DOHH2 (cell line): Measurements from ENCODE around the gene KDM5A.

ENCODE experiments used
- H3F3A ChIP-seq: fragments of 200-600 bp; sonication (generic), shearing (Covaris generic); 2 replicates; pipeline ENCODE4 v1.6.0; 2016; ENCODE audit warnings: antibody characterized with exemption, mild to moderate bottlenecking; ENCODE audit not compliant: control insufficient read depth, insufficient read depth
- H3K27ac ChIP-seq: fragments of 200-600 bp; sonication (generic); 2 replicates; pipeline ENCODE4 v1.5.1; 2014; ENCODE audit warnings: low read depth, mild to moderate bottlenecking, low read length, moderate library complexity
- H3K27me3 ChIP-seq: fragments of 200-600 bp; sonication (generic); 2 replicates; pipeline ENCODE4 v1.6.1; 2014; ENCODE audit warnings: mild to moderate bottlenecking, low read length, mixed read lengths; ENCODE audit not compliant: control insufficient read depth
- H3K36me3 ChIP-seq: fragments of 200-600 bp; sonication (generic); 2 replicates; pipeline ENCODE4 v1.6.1; 2014; ENCODE audit warnings: mild to moderate bottlenecking, low read length, moderate library complexity, mixed read lengths; ENCODE audit not compliant: control insufficient read depth
- H3K4me1 ChIP-seq: fragments of 200-600 bp; sonication (generic); 2 replicates; pipeline ENCODE4 v1.6.1; 2014; ENCODE audit warnings: mild to moderate bottlenecking, low read length, mixed read lengths; ENCODE audit not compliant: control insufficient read depth
- H3K4me2 ChIP-seq: fragments of 200-600 bp; sonication (generic); 2 replicates; pipeline ENCODE4 v1.6.0; 2014; ENCODE audit warnings: mild to moderate bottlenecking, low read length, moderate library complexity
- H3K4me3 ChIP-seq: fragments of 200-600 bp; sonication (generic); 2 replicates; pipeline ENCODE4 v1.5.1; 2014; ENCODE audit warnings: mild to moderate bottlenecking, low read length, mixed read lengths
- H3K79me2 ChIP-seq: fragments of 200-600 bp; sonication (generic); 2 replicates; pipeline ENCODE4 v1.6.1; 2014; ENCODE audit warnings: mild to moderate bottlenecking, low read length, mixed read lengths; ENCODE audit not compliant: control insufficient read depth
- H3K9me2 ChIP-seq: fragments of 200-600 bp; sonication (generic); replicated peaks from 2 replicates; pipeline ENCODE4 v1.6.1; 2014; ENCODE audit warnings: mild to moderate bottlenecking, low read length, mixed read lengths; ENCODE audit not compliant: control insufficient read depth
- H3K9me3 ChIP-seq: fragments of 200-600 bp; sonication (generic); 2 replicates; pipeline ENCODE4 v1.6.1; 2014; ENCODE audit warnings: antibody characterized with exemption, low read length, mixed read lengths; ENCODE audit not compliant: control insufficient read depth, insufficient read depth
- H4K20me1 ChIP-seq: fragments of 200-600 bp; sonication (generic); 2 replicates; pipeline ENCODE4 v1.6.0; 2014; ENCODE audit warnings: low read depth, mild to moderate bottlenecking, antibody characterized with exemption, low read length, moderate library complexity; ENCODE audit not compliant: control insufficient read depth, insufficient read depth
- EZH2phosphoT487 ChIP-seq: fragments of 200-600 bp; sonication (generic); IDR thresholded peaks from 2 replicates; pipeline ENCODE4 v1.6.1; 2017; ENCODE audit warnings: borderline replicate concordance, mild to moderate bottlenecking, antibody characterized with exemption, low read length, moderate library complexity, mixed read lengths
- TF ChIP-seq, protein P1 (sequence below): fragments of 200-600 bp; sonication (generic); IDR thresholded peaks from one replicate; pipeline ENCODE4 v1.5.1; 2014; ENCODE audit warnings: antibody characterized with exemption, mild to moderate bottlenecking, low read depth, low read length; ENCODE audit not compliant: poor library complexity, severe bottlenecking

The KDM5A gene

DNA sequence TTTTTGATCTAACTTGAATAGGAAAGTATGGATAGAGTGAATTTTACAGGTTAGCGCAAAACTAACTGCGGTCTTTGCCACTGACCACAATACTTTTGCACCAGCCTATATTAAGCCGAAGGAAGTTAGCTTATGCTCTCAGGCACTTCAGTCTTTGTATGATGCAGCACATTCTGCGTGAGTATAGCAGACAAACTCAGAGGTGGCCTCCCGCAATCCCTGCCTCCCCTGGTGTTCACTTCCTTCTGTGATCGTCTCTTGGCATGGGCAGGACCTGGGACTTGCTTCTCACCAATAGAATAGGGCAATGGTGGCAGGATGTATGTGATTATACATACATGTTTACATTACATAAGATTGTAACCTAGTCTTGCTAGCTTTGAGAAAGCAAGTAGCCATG, 116.2 kb downstream of the KDM5A start:
- Histone ChIP-seq H3K4me2 (no peak overlapping the region), H3K4me3 (no peak overlapping the region), H3F3A (no peaks in the 10 kb centered on the region), H3K36me3 (no peaks in the 10 kb centered on the region), H4K20me1 (no peaks in the 10 kb centered on the region), H3K27ac (no peak overlapping the region), H3K9me3 (no peaks in the 10 kb centered on the region), H3K9me2 (no peaks in the 10 kb centered on the region), H3K4me1 (no peaks in the 10 kb centered on the region), H3K27me3 (no peaks in the 10 kb centered on the region), H3K79me2 (no peaks in the 10 kb centered on the region)
- TF ChIP-seq, protein P1, sequence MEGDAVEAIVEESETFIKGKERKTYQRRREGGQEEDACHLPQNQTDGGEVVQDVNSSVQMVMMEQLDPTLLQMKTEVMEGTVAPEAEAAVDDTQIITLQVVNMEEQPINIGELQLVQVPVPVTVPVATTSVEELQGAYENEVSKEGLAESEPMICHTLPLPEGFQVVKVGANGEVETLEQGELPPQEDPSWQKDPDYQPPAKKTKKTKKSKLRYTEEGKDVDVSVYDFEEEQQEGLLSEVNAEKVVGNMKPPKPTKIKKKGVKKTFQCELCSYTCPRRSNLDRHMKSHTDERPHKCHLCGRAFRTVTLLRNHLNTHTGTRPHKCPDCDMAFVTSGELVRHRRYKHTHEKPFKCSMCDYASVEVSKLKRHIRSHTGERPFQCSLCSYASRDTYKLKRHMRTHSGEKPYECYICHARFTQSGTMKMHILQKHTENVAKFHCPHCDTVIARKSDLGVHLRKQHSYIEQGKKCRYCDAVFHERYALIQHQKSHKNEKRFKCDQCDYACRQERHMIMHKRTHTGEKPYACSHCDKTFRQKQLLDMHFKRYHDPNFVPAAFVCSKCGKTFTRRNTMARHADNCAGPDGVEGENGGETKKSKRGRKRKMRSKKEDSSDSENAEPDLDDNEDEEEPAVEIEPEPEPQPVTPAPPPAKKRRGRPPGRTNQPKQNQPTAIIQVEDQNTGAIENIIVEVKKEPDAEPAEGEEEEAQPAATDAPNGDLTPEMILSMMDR: no peak
- TF ChIP-seq EZH2phosphoT487: no peak

DNA sequence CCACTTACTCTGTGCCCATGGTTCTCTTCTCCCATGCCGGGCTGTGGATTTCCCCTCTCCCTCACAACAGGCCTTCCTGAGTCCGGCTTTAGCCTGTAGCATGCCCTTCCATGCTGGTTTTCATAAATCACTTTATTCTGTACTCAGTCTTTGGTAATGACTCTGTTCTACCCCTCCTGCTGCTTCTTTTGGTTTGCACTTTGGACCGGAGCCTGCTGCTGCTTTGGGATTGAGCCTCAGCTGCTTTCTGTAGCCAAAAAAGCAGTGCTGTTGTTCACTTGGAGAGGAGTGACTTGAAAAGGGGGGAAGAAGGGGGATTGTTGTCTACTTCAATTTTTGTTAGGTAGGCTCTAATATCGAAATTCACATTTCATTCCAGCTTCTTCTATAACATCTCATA, 118.0 kb downstream of the KDM5A start:
- Histone ChIP-seq H3K27me3 (peaks cover 7% of the 10 kb centered on the region; the same call in 1 of the 2 replicates), H3K36me3 (no peaks in the 10 kb centered on the region), H3K4me3 (no peak overlapping the region), H3K4me2 (no peak overlapping the region), H3F3A (no peaks in the 10 kb centered on the region), H3K27ac (no peak overlapping the region), H3K9me3 (no peaks in the 10 kb centered on the region), H4K20me1 (no peaks in the 10 kb centered on the region), H3K79me2 (no peaks in the 10 kb centered on the region), H3K9me2 (no peaks in the 10 kb centered on the region), H3K4me1 (no peaks in the 10 kb centered on the region)
- TF ChIP-seq, protein P1: no peak
- TF ChIP-seq EZH2phosphoT487: no peak

DNA sequence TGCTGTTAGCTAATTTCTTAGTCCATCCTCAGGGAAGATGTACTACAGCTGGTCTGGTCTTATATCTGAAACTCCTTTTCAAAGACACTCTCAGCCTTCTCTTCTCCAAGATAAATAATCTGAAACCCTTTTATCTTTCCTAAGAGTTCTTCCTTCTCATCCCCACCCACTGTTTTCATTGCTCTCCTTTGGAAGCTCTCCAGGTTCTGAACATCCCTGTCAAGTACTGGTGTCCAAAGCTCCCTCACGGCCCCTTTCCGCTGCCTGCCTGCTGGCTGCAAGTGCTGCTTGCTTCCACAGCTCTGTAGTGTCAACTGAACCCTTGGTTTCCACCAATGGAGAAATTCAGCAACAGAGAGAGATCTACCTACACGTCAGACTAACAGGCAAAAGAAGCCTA, 119.9 kb downstream of the KDM5A start:
- TF ChIP-seq EZH2phosphoT487: no peak
- TF ChIP-seq, protein P1: no peak
- peaks cover 19% of the 10 kb centered on the region for H3K27me3 ChIP-seq
- no peaks in the 10 kb centered on the region for H3K36me3 ChIP-seq
- no peaks in the 10 kb centered on the region for H4K20me1 ChIP-seq
- no peaks in the 10 kb centered on the region for H3K79me2 ChIP-seq
- no peaks in the 10 kb centered on the region for H3K4me1 ChIP-seq
- no peaks in the 10 kb centered on the region for H3K9me3 ChIP-seq
- H3F3A ChIP-seq: no peaks in the 10 kb centered on the region
- H3K27ac ChIP-seq: no peak overlapping the region
- no peak overlapping the region for H3K4me2 ChIP-seq
- H3K4me3 ChIP-seq: no peak overlapping the region
- H3K9me2 ChIP-seq: no peaks in the 10 kb centered on the region

DNA sequence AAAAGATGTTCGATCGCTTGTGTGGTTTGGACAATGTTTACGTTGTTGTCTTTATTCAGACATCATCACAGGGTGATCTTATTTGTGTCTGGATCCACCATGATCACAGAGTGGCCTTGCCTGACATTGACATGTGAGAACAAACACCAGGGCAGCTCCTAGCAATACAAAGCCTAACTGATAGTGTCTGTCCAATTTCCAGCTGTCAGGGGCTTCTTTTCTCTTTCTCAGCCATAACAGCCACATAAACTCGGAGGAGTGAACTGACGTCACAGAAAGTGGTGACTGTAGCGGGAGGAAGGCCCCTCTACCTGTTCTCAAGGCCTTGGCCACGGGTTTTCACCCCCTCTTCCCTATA, 120.7 kb downstream of the KDM5A start:
- no peaks in the 10 kb centered on the region for H3K79me2 ChIP-seq
- H3K27ac ChIP-seq: no peak overlapping the region
- peaks cover 23% of the 10 kb centered on the region for H3K27me3 ChIP-seq
- TF ChIP-seq, protein P1: no peak
- TF ChIP-seq EZH2phosphoT487: no peak
- H3K4me3 ChIP-seq: no peak overlapping the region
- no peaks in the 10 kb centered on the region for H3K4me1 ChIP-seq
- H3F3A ChIP-seq: no peaks in the 10 kb centered on the region
- H3K36me3 ChIP-seq: no peaks in the 10 kb centered on the region
- no peaks in the 10 kb centered on the region for H4K20me1 ChIP-seq
- no peak overlapping the region for H3K4me2 ChIP-seq
- no peaks in the 10 kb centered on the region for H3K9me3 ChIP-seq
- H3K9me2 ChIP-seq: no peaks in the 10 kb centered on the region
